Activated CD4-positive, alpha-beta T cell treated with anti-CD3 and anti-CD28 coated beads, Interleukin-2, amount 50 U/mL, for 48 hours (primary cell): ENCODE results near the gene NRTN.

ENCODE experiments used
- DNase-seq, 2 experiments: peaks; one replicate each; pipeline ENCODE4 v3.0.0-alpha.2; 2020

The NRTN gene

DNA sequence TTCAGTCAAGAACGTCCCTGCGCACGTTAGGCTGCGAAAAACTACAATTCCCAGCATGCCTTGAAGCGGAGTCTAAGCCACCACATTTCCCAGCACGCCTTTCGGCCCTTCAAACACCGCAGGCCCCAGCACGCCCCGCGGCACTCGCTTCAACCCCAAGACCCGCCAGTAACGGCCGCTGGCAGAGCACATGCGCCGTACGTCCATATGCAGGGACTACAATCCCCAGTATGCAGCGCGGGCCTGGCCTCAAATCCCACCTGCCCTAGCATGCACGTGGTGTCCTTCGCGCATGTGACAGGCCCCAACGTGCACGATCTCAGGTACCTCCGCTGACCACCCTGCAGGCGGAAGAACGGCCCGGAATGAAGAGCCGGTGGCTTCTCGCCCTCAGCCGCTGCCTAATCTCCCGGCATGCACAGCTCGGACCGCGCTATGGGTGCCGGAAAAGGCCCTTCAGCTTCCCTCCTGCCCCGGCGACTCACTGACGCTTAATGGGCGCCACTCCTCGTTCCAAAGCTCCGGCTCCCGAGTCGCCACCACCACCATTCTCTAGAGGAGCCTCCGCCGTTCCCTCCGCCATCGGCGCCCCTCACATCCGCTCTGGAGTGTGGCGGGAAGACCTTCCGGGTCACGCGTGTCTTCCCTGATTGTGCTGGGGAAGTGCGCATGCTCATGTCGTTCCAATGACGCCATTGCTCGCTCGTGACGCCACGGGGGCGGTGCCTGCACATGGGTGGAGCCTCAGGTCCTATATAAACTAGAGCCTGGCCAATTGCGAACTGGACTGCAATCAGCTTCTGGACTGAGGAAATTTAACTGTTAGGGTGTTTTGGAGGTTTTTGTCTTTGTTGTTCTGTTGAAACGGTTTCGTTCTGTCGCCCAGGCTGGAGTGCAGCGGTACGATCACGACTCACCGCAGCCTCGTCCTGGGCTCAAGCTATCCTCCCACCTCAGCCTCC lies 14.0 kb upstream of the NRTN start, which contains the start of gene DUS3L:
Gene DUS3L, minus strand, starts transcription at position 605 of the 962 bp plus-strand sequence. Its CDS starts 22 bp downstream, at position 583.
- peak; percentile 96 to 97 for DNase-seq

DNA sequence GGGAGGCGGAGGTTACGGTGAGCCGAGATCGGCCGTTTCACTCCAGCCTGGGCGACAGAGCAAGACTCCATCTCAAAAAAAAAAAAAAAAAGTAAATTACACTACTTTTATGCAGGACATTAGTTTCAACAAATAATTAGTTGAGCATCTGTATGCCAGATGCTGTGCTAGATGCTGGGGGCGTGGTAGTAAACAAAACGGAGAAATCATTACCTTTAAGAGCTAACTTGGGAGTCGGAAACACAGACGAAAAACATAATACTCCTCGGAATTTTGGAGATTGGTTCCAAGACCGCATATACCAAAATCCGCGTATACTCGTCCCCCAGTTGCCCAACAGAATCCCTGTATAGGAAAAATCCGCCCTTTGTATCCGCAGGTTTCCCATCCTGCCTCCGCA lies 12.6 kb upstream of the NRTN start:
- no peak for DNase-seq

GRCh38 chr19:5793188-5793587 lies 11.7 kb upstream of the NRTN start:
- no peak for DNase-seq

DNA sequence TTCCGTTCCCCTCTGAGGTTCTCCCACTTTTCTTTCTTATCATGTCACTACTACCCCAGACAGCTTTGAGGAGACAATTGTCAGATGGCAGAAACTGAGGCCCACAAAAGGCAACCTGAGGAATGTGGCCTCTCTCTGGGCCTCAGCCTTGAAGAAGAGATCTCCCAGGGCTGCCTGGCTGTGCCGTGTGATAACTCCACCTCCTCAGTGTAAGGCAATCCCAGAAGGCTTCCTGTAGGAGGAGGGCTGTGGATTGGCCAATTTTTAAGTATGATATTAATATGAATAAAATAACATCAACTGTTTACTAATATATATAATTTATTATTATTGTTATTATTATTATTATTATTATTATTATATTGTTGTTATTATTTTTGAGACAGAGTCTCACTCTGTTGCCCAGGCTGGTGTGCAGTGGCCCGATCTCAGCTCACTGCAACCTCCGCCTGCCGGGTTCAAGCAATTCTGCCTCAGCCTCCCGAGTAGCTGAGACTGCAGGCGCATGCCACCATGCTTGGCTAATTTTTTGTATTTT lies 9.4 kb upstream of the NRTN start:
- no peak for DNase-seq

DNA sequence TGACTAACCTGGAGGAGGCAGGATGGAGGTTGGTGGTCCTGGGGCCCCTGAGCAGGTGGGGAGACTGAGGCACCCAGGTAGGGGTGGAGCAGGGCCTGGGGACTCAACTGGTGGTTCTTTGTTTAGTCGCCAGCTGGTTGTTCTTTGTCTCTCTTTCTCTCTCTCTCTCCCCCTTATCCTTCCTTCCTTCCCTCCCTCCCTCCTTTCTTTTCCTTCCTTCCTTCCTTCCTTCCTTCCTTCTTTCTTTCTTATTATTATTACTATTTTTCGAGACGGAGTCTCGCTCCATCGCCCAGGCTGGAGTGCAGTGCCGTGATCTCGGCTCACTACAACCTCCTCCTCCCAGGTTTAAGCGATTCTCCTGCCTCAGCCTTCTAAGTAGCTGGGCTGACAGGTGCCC lies 6.6 kb upstream of the NRTN start:
- no peak for DNase-seq

GRCh38 chr19:5799247-5800241 lies 5.3 kb upstream of the NRTN start:
- no peak for DNase-seq

GRCh38 chr19:5800361-5801270 lies 4.3 kb upstream of the NRTN start:
- DNase-seq = no peak

- DNase-seq = no peak
Observed at GRCh38 chr19:5801796-5802619, 2.9 kb upstream of the NRTN start.

GRCh38 chr19:5803441-5803751 lies 1.5 kb upstream of the NRTN start:
- no peak for DNase-seq

DNA sequence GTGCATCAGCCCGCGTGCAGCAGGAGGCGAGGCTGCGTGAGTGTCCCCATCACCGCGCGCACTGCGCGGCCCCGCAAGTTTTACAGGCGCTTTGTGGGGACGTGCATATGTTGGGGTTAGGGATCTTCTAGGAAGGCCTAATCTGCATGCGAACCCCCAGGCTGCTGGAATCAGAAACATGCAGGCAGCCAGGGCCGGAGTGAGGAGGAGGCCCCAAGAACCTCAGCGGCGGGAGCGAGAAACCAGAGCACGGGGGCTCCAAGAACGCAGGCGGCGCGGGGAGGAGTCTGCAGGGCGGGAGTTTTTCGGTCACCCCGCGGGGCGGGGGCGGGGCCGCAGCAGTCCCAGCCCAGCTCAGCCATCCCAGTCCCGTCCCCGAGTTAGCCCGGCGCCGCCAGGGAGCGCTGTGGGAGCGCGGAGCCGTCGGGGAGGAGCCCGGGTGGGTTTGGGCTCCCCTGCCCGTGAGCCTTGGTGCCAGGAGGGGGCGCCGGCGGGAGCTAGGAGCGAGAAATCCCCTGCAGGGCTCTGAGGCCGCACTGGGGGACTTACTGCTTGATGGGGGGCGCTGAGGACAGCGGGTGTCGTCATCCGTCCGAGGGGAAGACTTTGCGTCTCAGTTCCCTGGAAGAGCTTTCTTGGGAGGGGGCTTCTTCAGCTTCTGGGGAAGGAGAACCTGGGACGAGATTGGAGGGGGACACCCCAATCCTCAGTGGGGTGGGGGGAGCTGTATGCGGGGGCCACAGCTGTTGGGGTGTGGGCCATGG lies 933 bp upstream of the NRTN start:
- peak; percentile 96 for DNase-seq

DNA sequence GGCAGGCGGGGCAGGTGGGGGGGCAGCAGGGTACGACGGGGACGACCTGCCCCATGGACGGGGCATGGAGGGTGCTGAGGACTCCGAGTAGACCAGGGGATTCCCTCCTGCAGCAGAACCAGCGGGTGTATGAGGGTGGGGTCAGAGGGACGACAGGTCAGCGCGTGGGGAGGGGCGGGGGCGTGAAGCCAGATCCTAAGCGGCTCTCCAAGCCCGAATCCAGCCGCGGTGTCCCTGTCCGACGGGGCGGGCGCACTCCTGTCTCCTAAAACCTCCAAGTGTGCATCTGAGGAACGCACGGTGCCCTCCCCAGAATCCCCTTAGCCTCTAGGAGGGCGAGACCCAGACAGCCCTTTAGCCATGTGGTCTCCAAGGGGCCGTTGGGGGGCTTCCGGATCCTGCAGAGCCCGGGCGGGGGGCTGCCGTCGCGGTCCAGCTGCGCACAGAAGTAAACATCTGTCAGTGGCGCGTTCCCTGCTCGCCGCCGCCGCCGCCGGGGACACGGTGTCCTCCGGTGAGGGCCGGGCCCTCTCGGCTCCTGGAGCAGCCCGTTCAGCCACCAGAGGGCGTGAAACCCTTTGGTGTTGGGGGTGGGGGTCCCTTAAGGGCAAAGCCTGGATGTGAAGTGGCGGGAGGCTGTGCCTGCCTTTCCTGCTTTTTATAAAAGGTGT lies 730 bp downstream of the NRTN start:
- DNase-seq = peak; percentile 64 to 70

DNA sequence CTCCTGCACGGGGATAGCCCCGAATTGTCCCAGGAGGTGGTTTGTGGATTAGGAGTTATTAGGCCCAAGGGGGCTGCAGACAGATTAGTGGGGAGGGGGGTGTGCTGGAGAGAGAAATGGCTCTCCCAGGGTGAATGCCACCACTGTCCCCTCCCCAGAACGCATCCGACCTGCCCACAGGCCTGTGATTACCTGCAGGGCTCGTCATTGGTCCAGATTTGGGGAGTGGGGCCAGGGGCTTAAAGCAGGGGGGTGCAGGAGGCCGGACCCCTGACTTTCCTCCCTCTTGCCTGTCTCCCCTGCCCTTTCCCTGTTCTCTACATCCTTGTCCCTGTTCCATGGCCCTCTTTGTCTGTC lies 1.2 kb downstream of the NRTN start:
- no peak for DNase-seq

DNA sequence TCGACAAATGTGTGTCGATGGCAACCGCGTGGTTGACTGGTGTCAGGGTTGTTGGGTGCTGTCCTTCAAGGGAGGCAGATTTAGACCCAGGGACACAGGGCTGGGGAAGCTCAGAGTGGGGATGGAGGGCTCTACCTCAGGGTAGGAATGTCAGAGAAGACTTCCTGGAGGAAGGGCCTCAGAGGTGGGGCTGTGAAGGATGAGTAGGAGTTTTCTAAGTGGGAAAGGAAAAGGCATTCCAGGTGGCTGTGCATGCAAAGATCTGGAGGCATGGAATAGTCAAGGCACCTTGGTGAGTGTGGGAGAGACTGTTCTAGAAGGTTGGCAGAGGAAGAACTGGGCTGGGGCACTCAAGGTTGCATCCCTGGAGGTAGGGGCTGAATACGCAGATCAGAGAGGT lies 2.0 kb downstream of the NRTN start:
- no peak for DNase-seq

DNA sequence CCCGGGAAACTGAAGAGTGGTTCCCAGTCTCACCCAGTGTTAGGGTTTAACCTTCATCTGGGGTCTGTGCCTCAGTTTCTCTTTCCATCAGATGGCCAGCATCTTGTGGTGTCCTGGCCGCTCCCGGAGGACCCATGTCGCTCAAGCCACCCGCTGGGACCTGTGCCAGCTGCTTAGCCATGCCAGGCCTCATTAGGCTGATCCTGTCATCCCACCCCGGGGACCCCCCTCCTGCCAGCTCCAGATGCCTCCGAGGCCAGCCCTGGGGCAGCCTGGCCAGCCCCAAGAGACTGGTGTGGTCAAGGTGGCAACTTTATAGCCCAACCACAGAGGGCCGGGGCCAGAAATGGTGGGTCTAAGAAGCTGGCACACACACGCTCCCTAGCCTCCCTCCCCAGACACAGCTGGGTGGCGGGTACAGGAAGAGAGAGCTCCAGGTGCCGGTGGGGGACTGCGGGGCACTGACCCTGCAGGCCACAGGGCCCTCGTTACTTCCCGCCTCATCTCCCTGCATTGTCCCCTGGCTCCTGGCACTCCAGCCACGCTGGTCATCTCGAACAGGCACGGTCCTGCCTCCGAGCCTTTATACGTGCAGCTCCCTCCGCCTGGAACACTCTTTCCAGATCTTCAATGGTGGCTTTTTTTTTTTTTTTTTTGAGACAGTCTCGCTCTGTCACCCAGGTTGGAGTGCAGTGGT lies 3.4 kb downstream of the NRTN start:
- no peak for DNase-seq

DNA sequence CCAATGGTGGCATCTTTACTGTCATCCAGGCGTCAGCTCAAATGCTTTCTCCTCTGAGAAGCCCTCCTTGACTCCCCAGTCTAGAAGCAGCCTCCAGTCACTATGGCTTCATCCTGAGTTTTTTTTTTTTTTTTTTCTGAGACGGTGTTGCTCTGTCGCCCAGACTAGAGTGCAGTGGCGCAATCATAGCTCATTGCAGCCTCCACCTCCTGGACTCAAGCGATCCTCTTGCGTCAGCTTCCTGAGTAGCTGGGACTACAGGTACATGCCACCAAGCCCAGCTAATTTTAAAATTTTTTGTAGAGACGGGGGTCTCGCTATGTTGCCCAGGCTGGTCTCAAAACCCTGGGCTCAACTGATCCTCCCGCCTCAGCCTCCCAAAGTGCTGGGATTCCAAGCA lies 4.2 kb downstream of the NRTN start:
- no peak for DNase-seq

GRCh38 chr19:5809469-5809868 lies 4.6 kb downstream of the NRTN start:
- DNase-seq = no peak

DNA sequence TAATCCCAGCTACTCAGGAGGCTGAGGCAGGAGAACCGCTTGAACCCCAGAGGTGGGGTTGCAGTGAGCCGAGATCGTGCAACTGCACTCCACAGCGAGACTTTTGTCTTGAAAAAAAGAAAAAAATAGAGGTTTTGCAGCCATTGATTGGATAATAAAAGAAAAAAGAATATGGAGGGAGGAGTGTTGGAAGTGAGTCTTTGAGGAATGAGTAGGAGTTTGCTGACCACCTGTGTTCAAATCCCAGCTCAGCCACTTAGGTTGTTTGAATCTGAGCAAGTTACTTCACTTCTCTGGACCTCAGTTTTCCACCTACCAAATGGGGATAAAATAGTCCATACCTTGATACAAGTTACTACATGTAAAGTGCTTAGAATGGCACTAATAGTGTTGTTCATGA lies 6.2 kb downstream of the NRTN start:
- DNase-seq = no peak

DNA sequence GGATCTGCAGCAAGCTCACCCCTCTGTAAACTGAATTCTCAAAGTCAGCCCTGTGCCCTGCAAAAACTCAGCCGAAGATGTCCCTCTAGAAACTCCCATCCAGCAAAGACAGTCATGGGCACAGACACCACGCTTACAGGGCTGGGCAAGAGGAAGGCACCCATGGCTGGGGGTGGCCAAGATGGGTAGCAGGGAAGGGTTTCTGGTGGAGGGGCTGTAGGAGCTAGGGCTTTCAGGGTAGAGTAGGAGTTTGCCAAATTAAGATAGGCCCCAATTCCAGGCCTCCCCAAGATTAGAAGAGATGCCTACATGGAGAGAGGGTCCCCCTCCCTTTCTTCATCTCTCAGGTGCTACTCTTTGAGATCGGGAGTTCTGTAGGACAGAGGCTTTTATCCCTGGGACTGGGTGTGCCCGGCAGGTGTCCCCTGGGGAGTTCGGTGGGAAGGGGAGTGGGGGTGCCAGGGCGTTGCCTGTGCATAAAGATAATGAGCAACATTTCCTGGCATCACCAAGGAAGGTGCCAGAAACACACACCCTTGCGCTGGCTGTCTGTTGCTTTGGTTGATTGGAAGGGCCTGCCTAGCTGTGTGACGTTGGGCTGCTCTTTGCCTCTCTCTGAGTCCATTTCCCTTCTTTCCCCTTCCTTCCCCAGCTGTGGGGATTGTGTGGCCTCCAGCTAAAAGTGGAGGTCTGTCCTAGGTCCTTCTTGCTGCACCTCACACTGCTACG lies 9.4 kb downstream of the NRTN start:
- no peak for DNase-seq

DNA sequence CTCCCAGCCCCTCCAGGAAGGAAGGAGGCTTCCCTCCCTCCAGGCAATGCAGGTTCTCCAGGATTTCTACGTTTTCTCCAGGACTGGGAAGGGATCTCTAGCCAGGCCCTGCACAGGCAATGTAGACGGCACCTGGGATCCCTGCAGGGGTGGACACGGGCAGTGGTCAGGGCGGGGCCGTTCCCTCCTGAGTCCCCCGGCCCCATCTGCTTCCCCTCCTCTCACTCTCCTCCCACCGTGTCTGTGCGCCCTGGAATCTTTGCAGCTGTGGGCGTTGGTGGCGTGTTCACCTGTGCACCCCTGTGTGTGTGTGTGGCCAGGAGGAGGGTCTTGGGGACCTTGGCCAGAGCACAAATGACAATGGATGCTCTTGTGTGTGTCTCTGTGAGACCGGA lies 10.0 kb downstream of the NRTN start:
- DNase-seq = no peak
